T-cell (primary cell): Measurements from ENCODE around the gene XKR7. TPM values are rescaled to one million over a fixed set of nuclear protein-coding genes. Genes with fewer than 3 reads are reported as not detected.

Experiments used
- ATAC-seq, 4 experiments: fragments of 200-7000 bp in 3 of 4; fragments of 150-1000 bp in 1 of 4; cut with Tn5 transposase; replicated peaks in 1 of 4; 1 replicate in 3 of 4; 2 replicates in 1 of 4; pipeline ENCODE4 v1.10.0; 2021; ENCODE audit warnings: moderate library complexity in 3 of 4, mild to moderate bottlenecking in 2 of 4, moderate number of reproducible peaks in 1 of 4
- CTCF ChIA-PET, 2 donors: fragments of 300-600 bp; sonication (Branson Sonifier 250); formaldehyde crosslinking; loops; one replicate each; lab custom pipeline; 2022; ENCODE audit warnings: antibody characterized with exemption in 2 of 2; lab: Charles Lee
- POLR2A ChIA-PET, 2 donors: fragments of 300-600 bp; sonication (Branson Sonifier 250); formaldehyde crosslinking; loops; one replicate each; lab custom pipeline; 2022; ENCODE audit warnings: antibody characterized with exemption in 2 of 2; lab: Charles Lee
- DNase-seq, 35 experiments: peaks; one replicate each; pipeline versions ENCODE4 v3.0.0 to v3.0.0-alpha.2; 2013 to 2023
- H3K27ac ChIP-seq: one replicate; pipeline ENCODE4 v1.5.1; 2013; ENCODE audit warnings: low read length
- H3K27me3 ChIP-seq, 2 experiments: replicated peaks in 1 of 2; 1 replicate in 1 of 2; 2 replicates in 1 of 2; pipeline versions ENCODE4 v1.6.1 to v1.7.0; 2013; ENCODE audit warnings: low read length in 1 of 2, mixed read lengths in 1 of 2; ENCODE audit not compliant: control insufficient read depth in 2 of 2, insufficient read depth in 2 of 2; ENCODE audit errors: extremely low read depth in 1 of 2
- H3K36me3 ChIP-seq, 2 donors: 1 replicate in 1 of 2; 2 replicates in 1 of 2; pipeline versions ENCODE4 v1.6.1 to v1.7.0; 2013; ENCODE audit warnings: low read length in 1 of 2; ENCODE audit not compliant: control insufficient read depth in 2 of 2, insufficient read depth in 1 of 2; ENCODE audit errors: extremely low read depth in 1 of 2
- H3K4me1 ChIP-seq, 2 experiments: 1 replicate in 1 of 2; 2 replicates in 1 of 2; pipeline versions ENCODE4 v1.6.1 to v1.7.0; 2013; ENCODE audit warnings: low read length in 2 of 2, mixed read lengths in 1 of 2; ENCODE audit not compliant: insufficient read depth in 2 of 2, control insufficient read depth in 1 of 2; ENCODE audit errors: extremely low read depth in 1 of 2
- H3K4me3 ChIP-seq, 2 donors: 1 replicate in 1 of 2; 2 replicates in 1 of 2; pipeline versions ENCODE4 v1.5.1 to v1.7.0; 2013; ENCODE audit warnings: mild to moderate bottlenecking in 2 of 2, low read length in 1 of 2, moderate library complexity in 1 of 2; ENCODE audit not compliant: control insufficient read depth in 1 of 2; ENCODE audit errors: extremely low read depth in 1 of 2
- H3K9me3 ChIP-seq: 2 replicates; pipeline ENCODE4 v1.7.0; 2013
- H3K27ac Mint-ChIP-seq, 2 donors: one replicate each; pipeline ENCODE4 v1.8.0; 2020 to 2021; ENCODE audit warnings: mild to moderate bottlenecking in 2 of 2, mixed read lengths in 2 of 2
- H3K27me3 Mint-ChIP-seq, 2 donors: one replicate each; pipeline ENCODE4 v1.8.0; 2021 to 2022; ENCODE audit warnings: mixed read lengths in 2 of 2
- H3K36me3 Mint-ChIP-seq: one replicate; pipeline ENCODE4 v1.8.0; 2021; ENCODE audit warnings: mixed read lengths
- H3K4me1 Mint-ChIP-seq, 3 donors: one replicate each; pipeline ENCODE4 v1.8.0; 2020 to 2022; ENCODE audit warnings: mixed read lengths in 3 of 3, mild to moderate bottlenecking in 1 of 3
- H3K4me3 Mint-ChIP-seq, 3 donors: one replicate each; pipeline ENCODE4 v1.8.0; 2020 to 2022; ENCODE audit warnings: mild to moderate bottlenecking in 3 of 3, mixed read lengths in 3 of 3, moderate library complexity in 3 of 3
- H3K9me3 Mint-ChIP-seq, 3 donors: one replicate each; pipeline ENCODE4 v1.8.0; 2020 to 2022; ENCODE audit warnings: mixed read lengths in 3 of 3
- WGBS: methylation state at CpG from one replicate; pipeline ENCODE4 v1.1.5; 2013; ENCODE audit warnings: missing lambda C conversion rate; ENCODE audit not compliant: insufficient coverage; 5-methylcytosine and 5-hydroxymethylcytosine counted together
- total RNA-seq, 35 experiments: library from RNA in 6 of 35; stranded (reverse) in 6 of 35; fragments of 120-200 nt in 1 of 35; gene quantifications; one replicate each; pipeline versions ENCODE4 v1.2.1 to v1.2.4 and lab custom pipeline; 2013 to 2026

XKR7 gene
- total RNA-seq, 5 donors from 2014 or later (not counting 1 experiment from before 2014, with no cell fraction given), result not detected

DNA sequence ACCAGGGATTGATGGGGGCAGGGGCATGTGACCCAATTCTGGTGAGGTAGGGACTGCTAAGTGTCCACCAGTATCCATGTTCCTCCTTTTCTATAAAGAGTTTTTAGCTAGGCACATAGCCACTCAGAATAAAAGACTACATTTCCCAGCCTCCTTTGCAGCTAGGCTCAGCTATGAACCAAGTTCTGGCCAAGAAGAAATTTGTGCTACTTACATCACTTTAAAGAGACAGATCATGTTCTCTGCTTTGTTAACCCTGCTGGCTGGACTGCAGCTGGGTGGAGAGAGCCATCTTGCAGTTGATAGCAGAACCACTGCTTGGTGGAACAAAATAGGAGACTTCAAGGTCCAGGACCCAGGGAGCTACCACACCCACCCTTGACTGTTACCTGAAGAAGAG lies 37.0 kb downstream of the XKR7 start:
- Histone ChIP-seq H3K36me3 (no peaks in the 10 kb centered on the region), H3K4me1 (peaks cover 0 to 3% of the 10 kb centered on the region in 2 experiments), H3K27ac (no peak overlapping the region), H3K27me3 (peaks cover 0 to 26% of the 10 kb centered on the region in 2 experiments), H3K9me3 (no peaks in the 10 kb centered on the region), H3K4me3 (no peak overlapping the region)
- ATAC-seq (no peak), DNase-seq (no peak)
- H3K36me3 Mint-ChIP-seq, result no peaks in the 10 kb centered on the region
- POLR2A ChIA-PET, result no interaction called here
- no peak overlapping the region for H3K4me3 Mint-ChIP-seq
- H3K9me3 Mint-ChIP-seq, result no peaks in the 10 kb centered on the region
- CTCF ChIA-PET, result no interaction called here
- H3K27me3 Mint-ChIP-seq, result peaks cover 7 to 12% of the 10 kb centered on the region in 2 donors
- no peak overlapping the region for H3K27ac Mint-ChIP-seq
- peaks cover 0 to 6% (median 3%) of the 10 kb centered on the region in 3 donors for H3K4me1 Mint-ChIP-seq

DNA sequence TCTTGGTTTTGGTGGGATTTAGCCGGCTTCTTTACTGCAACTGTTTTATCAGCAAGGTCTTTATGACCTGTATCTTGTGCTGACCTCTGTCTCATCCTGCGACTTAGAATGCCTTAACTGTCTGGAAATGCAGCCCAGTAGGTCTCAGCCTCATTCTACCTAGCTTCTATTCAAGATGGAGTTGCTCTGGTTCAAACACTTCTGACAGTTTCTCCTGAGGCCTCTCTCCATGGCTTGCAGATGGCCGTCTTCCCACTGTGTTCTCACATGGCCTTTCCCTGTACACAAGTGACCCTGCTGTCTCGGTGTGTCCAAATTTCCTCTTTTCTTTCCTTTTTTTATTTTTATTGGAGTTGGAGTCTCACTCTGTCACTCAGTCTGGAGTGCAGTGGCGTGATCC lies 38.1 kb downstream of the XKR7 start:
- ChIA-PET CTCF (interaction anchor here in 1 of 2 donors (0.7 kb wide), 1 partner anchor 1374 kb away, joined by 3 read pairs; no protein-coding TSS in a partner anchor), POLR2A (no interaction called here)
- peaks cover 0 to 30% of the 10 kb centered on the region in 2 experiments for H3K27me3 ChIP-seq
- Mint-ChIP-seq H3K36me3 (no peaks in the 10 kb centered on the region), H3K9me3 (no peaks in the 10 kb centered on the region), H3K4me3 (no peak overlapping the region), H3K27ac (no peak overlapping the region), H3K27me3 (peaks cover 6 to 9% of the 10 kb centered on the region in 2 donors), H3K4me1 (peaks cover 0 to 6% (median 3%) of the 10 kb centered on the region in 3 donors)
- no peaks in the 10 kb centered on the region for H3K9me3 ChIP-seq
- 86% methylated on average over 3 of the region's 5 CpGs for WGBS
- H3K27ac ChIP-seq, result no peak overlapping the region
- no peaks in the 10 kb centered on the region for H3K36me3 ChIP-seq
- no peak overlapping the region for H3K4me3 ChIP-seq
- no peak for DNase-seq
- ATAC-seq, result no peak
- peaks cover 0 to 3% of the 10 kb centered on the region in 2 experiments for H3K4me1 ChIP-seq

DNA sequence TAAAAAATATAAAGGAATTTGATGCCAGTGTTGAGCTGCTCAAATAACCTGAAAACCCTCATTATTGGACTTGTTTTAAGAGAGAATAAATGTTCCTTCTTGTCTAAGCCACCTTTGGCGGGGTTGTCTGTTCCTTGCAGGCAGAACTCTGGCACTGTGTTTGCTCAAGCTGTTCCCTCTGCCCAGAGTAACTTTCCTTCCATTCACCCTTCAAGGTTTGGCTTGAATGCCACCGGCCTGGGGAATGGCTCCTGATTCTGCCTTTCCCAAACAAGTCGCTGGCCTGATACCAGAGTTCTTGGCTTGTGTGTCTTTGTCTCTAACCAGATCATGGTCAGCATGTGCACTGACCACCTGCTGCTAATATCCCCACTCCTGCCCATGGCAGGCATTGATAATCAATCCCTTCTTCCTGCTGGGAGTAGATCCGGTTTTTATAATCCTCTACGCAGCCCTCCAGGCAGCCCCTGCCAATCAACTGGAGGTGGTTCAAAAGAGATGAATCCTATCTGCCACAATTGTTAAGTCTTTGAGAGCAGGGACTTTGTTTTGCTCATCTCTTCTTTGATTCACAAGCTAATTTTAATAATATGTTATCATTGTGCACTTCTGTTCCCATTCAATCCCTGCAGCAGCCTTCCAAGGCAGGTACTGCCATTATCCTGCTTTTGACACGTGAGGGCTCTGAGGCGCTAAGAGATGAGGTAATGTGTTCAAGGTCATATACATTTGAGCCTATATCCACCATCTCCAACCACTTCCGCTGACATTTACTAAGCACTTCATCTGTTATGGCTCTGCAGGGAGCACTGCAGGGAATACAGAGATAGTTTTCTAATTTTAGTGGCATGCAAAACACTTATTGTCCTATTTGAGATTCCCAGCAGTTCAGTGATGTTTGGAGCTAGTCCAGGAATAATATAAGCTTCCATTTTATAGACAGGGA lies 39.2 kb downstream of the XKR7 start:
- WGBS, result 83% methylated on average over 1 of the region's 8 CpGs
- Histone ChIP-seq H3K4me1 (peaks cover 0 to 3% of the 10 kb centered on the region in 2 experiments), H3K4me3 (no peak overlapping the region), H3K27me3 (peaks cover 0 to 32% of the 10 kb centered on the region in 2 experiments), H3K9me3 (no peaks in the 10 kb centered on the region), H3K27ac (no peak overlapping the region), H3K36me3 (no peaks in the 10 kb centered on the region)
- peaks cover 9 to 12% of the 10 kb centered on the region in 2 donors for H3K27me3 Mint-ChIP-seq
- ChIA-PET POLR2A (no interaction called here), CTCF (no interaction called here)
- no peak overlapping the region for H3K27ac Mint-ChIP-seq
- ATAC-seq (no peak), DNase-seq (no peak)
- H3K9me3 Mint-ChIP-seq, result no peaks in the 10 kb centered on the region
- H3K4me1 Mint-ChIP-seq, result peaks cover 0 to 6% (median 3%) of the 10 kb centered on the region in 3 donors
- no peak overlapping the region for H3K4me3 Mint-ChIP-seq
- no peaks in the 10 kb centered on the region for H3K36me3 Mint-ChIP-seq

DNA sequence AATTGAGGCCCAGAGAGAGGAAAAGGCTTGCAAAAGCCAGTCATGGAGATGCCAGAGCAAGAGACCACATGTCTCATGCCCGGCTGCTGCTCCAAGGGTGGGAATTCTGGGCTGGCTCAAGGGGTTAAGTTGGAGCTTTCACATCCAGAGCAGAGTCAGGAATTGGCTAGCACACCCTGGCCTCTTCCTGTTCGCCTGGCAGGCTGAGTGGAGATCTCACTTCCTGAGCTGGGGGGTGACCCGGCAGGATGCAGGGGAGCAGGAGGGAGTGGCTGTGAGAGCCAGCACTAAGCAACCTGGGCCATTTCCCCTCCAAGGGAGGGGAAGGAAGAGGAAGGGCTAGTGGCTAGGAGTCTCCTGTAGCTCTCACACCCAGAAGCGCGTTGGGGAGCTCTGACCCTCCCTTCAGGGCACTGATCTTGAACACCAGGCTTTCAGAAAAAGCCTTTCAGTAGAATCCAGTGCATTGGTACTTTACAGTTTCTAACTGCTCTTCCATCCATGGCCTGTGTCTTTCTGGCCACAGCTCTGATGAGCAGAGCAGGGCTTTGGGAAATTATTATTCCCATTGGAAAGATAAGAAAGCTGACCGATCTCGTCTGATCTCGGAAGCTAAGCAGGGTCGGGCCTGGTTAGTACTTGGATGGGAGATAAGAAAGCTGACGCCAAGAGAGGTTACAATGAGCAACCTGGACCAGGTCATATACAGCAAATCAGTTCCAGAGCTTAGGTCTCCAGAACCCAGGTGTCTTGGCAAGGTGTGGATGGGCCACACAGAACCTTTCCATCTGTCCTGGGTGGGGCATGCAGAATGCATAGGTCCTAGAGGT lies 40.1 kb downstream of the XKR7 start:
- peaks cover 9 to 12% of the 10 kb centered on the region in 2 donors for H3K27me3 Mint-ChIP-seq
- Histone ChIP-seq H3K4me3 (no peak overlapping the region), H3K27me3 (peaks cover 0 to 30% of the 10 kb centered on the region in 2 experiments), H3K27ac (no peak overlapping the region), H3K36me3 (no peaks in the 10 kb centered on the region), H3K9me3 (no peaks in the 10 kb centered on the region), H3K4me1 (peaks cover 0 to 3% of the 10 kb centered on the region in 2 experiments)
- no peak overlapping the region for H3K27ac Mint-ChIP-seq
- ATAC-seq, result no peak
- peaks cover 0 to 6% (median 3%) of the 10 kb centered on the region in 3 donors for H3K4me1 Mint-ChIP-seq
- H3K4me3 Mint-ChIP-seq, result no peak overlapping the region
- no peak for DNase-seq
- H3K9me3 Mint-ChIP-seq, result no peaks in the 10 kb centered on the region
- ChIA-PET CTCF (no interaction called here), POLR2A (no interaction called here)
- H3K36me3 Mint-ChIP-seq, result no peaks in the 10 kb centered on the region
- 65% methylated on average over 8 of the region's 10 CpGs for whole genome bisulfite sequencing

DNA sequence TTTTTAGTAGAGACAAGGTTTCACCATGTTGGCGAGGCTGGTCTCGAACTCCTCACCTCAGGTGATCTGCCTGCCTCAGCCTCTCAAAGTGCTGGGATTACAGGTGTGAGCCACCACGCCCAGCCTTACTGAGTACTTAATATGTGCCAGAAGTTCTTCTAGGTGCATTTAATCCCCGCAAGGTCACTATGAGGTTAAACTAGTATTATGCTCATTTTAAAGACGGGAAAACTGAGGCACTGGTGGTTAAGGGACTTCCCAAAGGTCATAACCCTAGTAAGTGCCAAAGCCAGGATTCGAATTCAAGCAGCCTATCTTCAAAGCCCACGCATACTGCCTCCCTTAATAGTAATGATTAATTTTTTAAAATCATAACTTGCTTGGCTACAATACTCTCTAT lies 41.6 kb downstream of the XKR7 start:
- 90% methylated on average over 3 of the region's 7 CpGs for WGBS
- no peak for ATAC-seq
- peaks cover 12% of the 10 kb centered on the region in 2 donors for H3K27me3 Mint-ChIP-seq
- no peak for DNase-seq
- no peak overlapping the region for H3K4me3 Mint-ChIP-seq
- no peaks in the 10 kb centered on the region for H3K36me3 Mint-ChIP-seq
- Histone ChIP-seq H3K36me3 (no peaks in the 10 kb centered on the region), H3K4me1 (peaks cover 0 to 3% of the 10 kb centered on the region in 2 experiments), H3K27me3 (peaks cover 0 to 33% of the 10 kb centered on the region in 2 experiments), H3K9me3 (no peaks in the 10 kb centered on the region), H3K27ac (no peak overlapping the region), H3K4me3 (no peak overlapping the region)
- H3K4me1 Mint-ChIP-seq, result peaks cover 0 to 6% (median 3%) of the 10 kb centered on the region in 3 donors
- ChIA-PET CTCF (interaction anchor here in 1 of 2 donors (0.7 kb wide), 1 partner anchor 695 kb away, joined by 3 read pairs; no protein-coding TSS in a partner anchor), POLR2A (no interaction called here)
- H3K9me3 Mint-ChIP-seq, result no peaks in the 10 kb centered on the region
- H3K27ac Mint-ChIP-seq, result no peak overlapping the region

DNA sequence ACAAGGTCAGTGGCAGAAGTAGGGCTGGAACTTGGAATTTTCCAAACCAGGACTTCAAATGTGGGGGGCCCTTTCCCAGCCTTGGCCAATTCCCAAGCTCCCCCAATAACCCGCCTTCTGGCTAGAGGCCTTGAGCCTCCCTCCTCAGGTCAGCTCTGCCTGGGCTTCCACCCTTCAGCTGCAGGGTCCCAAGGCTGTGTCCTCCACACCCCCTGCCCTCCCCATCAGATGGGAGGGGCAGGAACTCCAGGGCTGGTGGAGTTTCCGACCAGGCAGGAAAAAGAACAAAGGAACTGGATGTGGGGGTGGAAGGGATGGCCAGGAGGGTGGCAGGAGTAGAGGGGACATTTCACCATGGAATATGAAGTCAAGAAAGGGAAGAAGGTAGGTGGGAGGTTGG lies 42.1 kb downstream of the XKR7 start, which contains the start of gene CCM2L:
TSS of gene CCM2L (plus strand) at position 338 of the 400 bp plus-strand sequence. CDS start at position 355, 17 bp downstream.
- peaks cover 0 to 3% of the 10 kb centered on the region in 2 experiments for H3K4me1 ChIP-seq
- peaks cover 0 to 38% of the 10 kb centered on the region in 2 experiments for H3K27me3 ChIP-seq
- no peak within 1 kb of the TSS for H3K4me3 Mint-ChIP-seq
- POLR2A ChIA-PET, result no interaction called here
- CTCF ChIA-PET, result no interaction called here
- no peaks in the 10 kb centered on the region for H3K9me3 Mint-ChIP-seq
- H3K9me3 ChIP-seq, result no peaks in the 10 kb centered on the region
- no peaks in the 10 kb centered on the region for H3K36me3 ChIP-seq
- peaks cover 15 to 17% of the 10 kb centered on the region in 2 donors for H3K27me3 Mint-ChIP-seq
- no peak within 1 kb of the TSS for H3K27ac ChIP-seq
- 90% methylated on average over 1 of the region's 2 CpGs for WGBS
- H3K4me3 ChIP-seq, result no peak within 1 kb of the TSS
- peaks cover 0 to 6% (median 3%) of the 10 kb centered on the region in 3 donors for H3K4me1 Mint-ChIP-seq
- H3K27ac Mint-ChIP-seq, result no peak within 1 kb of the TSS
- DNase-seq (no peak), ATAC-seq (no peak)
- H3K36me3 Mint-ChIP-seq, result no peaks in the 10 kb centered on the region
